Kidney (tissue), 14 donors: ENCODE measurements around the gene CENPH. TPM values are rescaled to one million over a fixed set of nuclear protein-coding genes. Genes with fewer than 3 reads are reported as not detected.
"Not testable (repeated sequence)": the region's sequence is repeated elsewhere in the genome, so short reads cannot be mapped to it uniquely, and the experiment has no call there.

Source experiments
- DNase-seq, 5 donors: peaks; one replicate each; pipeline ENCODE4 v3.0.0-alpha.2; 2013 to 2020
- FAIRE-seq: peaks from 2 replicates; lab custom pipeline; 2012; peaks lifted over from hg19 to GRCh38; lab: Jason Lieb, UNC
- H3K27ac ChIP-seq, 2 donors: one replicate each; pipeline ENCODE4 v1.7.0; 2013; ENCODE audit warnings: low read depth in 2 of 2, low read length in 2 of 2, inconsistent platforms in 1 of 2
- H3K27me3 ChIP-seq: one replicate; pipeline ENCODE4 v1.7.1; 2013; ENCODE audit warnings: low read length, inconsistent platforms; ENCODE audit not compliant: control insufficient read depth, insufficient read depth
- H3K36me3 ChIP-seq, 3 donors: one replicate each; pipeline versions ENCODE4 v1.7.0 to v1.7.1; 2013; ENCODE audit warnings: low read length in 3 of 3, control low read depth in 1 of 3, inconsistent platforms in 1 of 3; ENCODE audit not compliant: insufficient read depth in 3 of 3, control insufficient read depth in 2 of 3
- H3K4me1 ChIP-seq, 3 donors: one replicate each; pipeline versions ENCODE4 v1.7.0 to v1.7.1; 2013; ENCODE audit warnings: low read length in 3 of 3, inconsistent platforms in 1 of 3, low read depth in 1 of 3; ENCODE audit not compliant: control insufficient read depth in 2 of 3, insufficient read depth in 2 of 3
- H3K4me3 ChIP-seq, 3 donors: one replicate each; pipeline versions ENCODE4 v1.7.0 to v1.8.1; 2013; ENCODE audit warnings: low read length in 3 of 3, control low read depth in 1 of 3, inconsistent platforms in 1 of 3
- H3K9ac ChIP-seq, 3 donors: one replicate each; pipeline versions ENCODE4 v1.7.0 to v1.7.1; 2013; ENCODE audit warnings: low read length in 3 of 3, control low read depth in 1 of 3, inconsistent platforms in 1 of 3
- H3K9me3 ChIP-seq, 3 donors: one replicate each; pipeline versions ENCODE4 v1.7.0 to v1.7.1; 2013; ENCODE audit warnings: low read length in 3 of 3, control low read depth in 1 of 3, inconsistent platforms in 1 of 3; ENCODE audit not compliant: control insufficient read depth in 2 of 3, insufficient read depth in 1 of 3
- CTCF ChIP-seq: IDR thresholded peaks from 3 replicates; pipeline ENCODE4 v1.5.1; 2012; ENCODE audit warnings: mild to moderate bottlenecking, moderate library complexity, borderline replicate concordance; ENCODE audit not compliant: insufficient read depth; ENCODE audit errors: extremely low read depth
- intact Hi-C: fragments of 100-400 bp; cut with DNase I; formaldehyde crosslinking; loops from one replicate; pipeline ENCODE4 v1.11.1; 2022
- polyA plus RNA-seq: library from polyadenylated mRNA; stranded (reverse); fragments of 350-450 nt; fragmentation: Illumina TruSeq; extraction: RNeasy Lipid Tissue Mini Kit (QIAGEN cat#74804); gene quantifications from one replicate; pipeline ENCODE4 v1.2.3, GENCODE V29; 2014; ENCODE audit warnings: low read depth, low replicate concordance; ENCODE audit not compliant: insufficient read depth
- total RNA-seq: library from RNA; stranded (reverse); fragmentation: NEBNext Ultra II Directional; extraction: Animal tissue kit (Norgen Biotek cat#: 25700); gene quantifications from one replicate; pipeline ENCODE4 v1.2.1, GENCODE V29; 2021
- donor health status: control.
- donor health status: control.
- donor health status: control.
- donor health status: control.
- donor health status: control.
- donor health status: DM: yes; HTN: yes; CAD: no.
- donor health status: Normal renal cell carcinoma (clear cell type).

CENPH gene
- total and polyA plus RNA-seq, 2 donors from 2014 or later = 1.5 to 3.1 TPM

GRCh38 chr5:69170495-69170894, 18.9 kb upstream of the CENPH start:
- DNase-seq (no peak), FAIRE-seq (no peak)
- TF ChIP-seq CTCF = no peak
- peaks cover 0 to 8% (median 5%) of the 10 kb centered on the region in 3 donors for H3K36me3 ChIP-seq
- intact Hi-C loops = no loop called here
- H3K27me3 ChIP-seq = no peaks in the 10 kb centered on the region
- no peak overlapping the region for H3K27ac ChIP-seq
- H3K4me1 ChIP-seq = peaks cover 0 to 10% (median 8%) of the 10 kb centered on the region in 3 donors
- H3K9ac ChIP-seq = no peak overlapping the region
- no peak overlapping the region for H3K4me3 ChIP-seq
- no peaks in the 10 kb centered on the region for H3K9me3 ChIP-seq

- no peak for FAIRE-seq
- H3K27me3 ChIP-seq = no peaks in the 10 kb centered on the region
- H3K9ac ChIP-seq = no peak overlapping the region
- peaks cover 0 to 10% (median 5%) of the 10 kb centered on the region in 3 donors for H3K36me3 ChIP-seq
- no peak for DNase-seq
- H3K4me3 ChIP-seq = no peak overlapping the region
- H3K9me3 ChIP-seq = no peaks in the 10 kb centered on the region
- no peak for TF ChIP-seq CTCF
- no peak overlapping the region for H3K27ac ChIP-seq
- peaks cover 0 to 10% (median 8%) of the 10 kb centered on the region in 3 donors for H3K4me1 ChIP-seq
- intact Hi-C loops = no loop called here
These were observed 18.4 kb upstream of the CENPH start for GRCh38 chr5:69170969-69171368.

GRCh38 chr5:69181659-69182293, 7.6 kb upstream of the CENPH start:
- not testable (repeated sequence) for H3K27ac ChIP-seq, FAIRE-seq, H3K9ac ChIP-seq

GRCh38 chr5:69184621-69185020, 4.8 kb upstream of the CENPH start:
- no peak overlapping the region for H3K27ac ChIP-seq
- H3K27me3 ChIP-seq = no peaks in the 10 kb centered on the region
- no peak for DNase-seq
- H3K9ac ChIP-seq = no peak overlapping the region
- H3K36me3 ChIP-seq = no peaks in the 10 kb centered on the region
- no peak overlapping the region for H3K4me3 ChIP-seq
- FAIRE-seq = no peak
- peaks cover 0 to 5% (median 3%) of the 10 kb centered on the region in 3 donors for H3K4me1 ChIP-seq
- TF ChIP-seq CTCF = no peak
- intact Hi-C loops = no loop called here
- no peaks in the 10 kb centered on the region for H3K9me3 ChIP-seq

More at GRCh38 chr5:69181659-69182293, 7.6 kb upstream of the CENPH start:
- H3K36me3 ChIP-seq, H3K9me3 ChIP-seq, DNase-seq, intact Hi-C loops, H3K4me3 ChIP-seq, H3K4me1 ChIP-seq, H3K27me3 ChIP-seq: not testable (repeated sequence)
